GM13977 (cell line): ENCODE measurements around the gene SNX27.

Experiments used
- DNase-seq: peaks from one replicate; pipeline ENCODE4 v3.0.0; 2012; ENCODE audit warnings: low spot score
- CTCF ChIP-seq: IDR thresholded peaks from 2 replicates; pipeline ENCODE4 v1.5.1; 2012; ENCODE audit warnings: mild to moderate bottlenecking, control low read depth; ENCODE audit not compliant: insufficient read depth; ENCODE audit errors: extremely low read depth, missing control alignments
- in situ Hi-C: fragments of 300-500 bp; cut with MboI; formaldehyde crosslinking; loops from one replicate; pipeline ENCODE4 v1.12.0; 2022; ENCODE audit warnings: low sequenced_read_pairs, low pct_unique_long_range_greater_than_20kb, mixed read lengths, inconsistent platforms; ENCODE audit not compliant: unreplicated experiment

The SNX27 gene

DNA sequence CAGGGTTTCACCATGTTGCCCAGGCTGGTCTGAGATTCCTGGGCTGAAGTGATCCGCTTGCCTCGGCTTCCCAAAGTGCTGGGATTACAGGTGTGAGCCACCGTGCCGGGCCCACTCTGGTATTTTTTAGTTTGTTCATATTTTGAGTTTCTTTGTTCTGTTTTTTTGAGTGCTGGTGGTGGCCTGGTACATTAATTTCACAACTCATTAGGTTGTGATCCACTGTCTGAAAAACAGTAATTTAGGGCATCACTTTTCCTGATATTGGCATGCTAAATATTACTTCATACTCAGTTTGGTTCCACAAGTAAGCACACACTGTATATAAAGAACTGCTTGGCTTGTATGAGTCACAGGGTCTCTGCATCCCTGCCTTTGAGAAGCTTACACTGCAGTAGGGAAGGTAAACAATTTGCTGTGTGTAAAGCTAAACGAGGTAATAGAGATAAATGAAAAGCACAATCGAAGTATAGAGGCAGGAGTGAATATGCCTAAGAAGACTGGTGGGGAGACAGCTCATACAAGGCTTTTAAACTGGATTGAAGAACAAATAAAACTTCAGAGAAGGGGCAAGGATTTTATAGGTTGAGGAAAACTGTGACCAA is 7.7 kb downstream of the SNX27 start:
- in situ Hi-C loops, result no loop called here
- no peak for DNase-seq
- no peak for TF ChIP-seq CTCF

GRCh38 chr1:151620286-151620685 is 8.4 kb downstream of the SNX27 start:
- no peak for DNase-seq
- no peak for TF ChIP-seq CTCF
- in situ Hi-C loops, result no loop called here

DNA sequence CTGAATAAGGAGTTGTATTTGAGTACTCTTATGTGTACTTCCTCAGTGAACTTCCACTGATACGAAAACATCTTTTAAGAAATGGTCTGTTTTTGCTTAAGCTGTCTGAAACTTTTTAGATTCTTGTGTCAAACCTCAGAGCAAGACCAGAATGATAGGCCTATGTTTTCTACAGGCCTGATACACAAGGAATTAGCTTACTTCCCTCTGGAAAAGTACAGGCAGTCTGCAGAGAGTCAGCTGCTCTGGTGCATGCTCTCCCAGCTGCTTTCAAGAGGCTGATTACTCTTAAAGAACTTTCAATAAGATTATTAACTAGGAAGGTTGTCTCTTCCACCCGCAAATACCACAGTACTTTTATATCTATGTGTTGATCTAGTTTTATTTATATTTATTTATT is 9.5 kb downstream of the SNX27 start:
- in situ Hi-C loops, result no loop called here
- no peak for DNase-seq
- TF ChIP-seq CTCF, result no peak

DNA sequence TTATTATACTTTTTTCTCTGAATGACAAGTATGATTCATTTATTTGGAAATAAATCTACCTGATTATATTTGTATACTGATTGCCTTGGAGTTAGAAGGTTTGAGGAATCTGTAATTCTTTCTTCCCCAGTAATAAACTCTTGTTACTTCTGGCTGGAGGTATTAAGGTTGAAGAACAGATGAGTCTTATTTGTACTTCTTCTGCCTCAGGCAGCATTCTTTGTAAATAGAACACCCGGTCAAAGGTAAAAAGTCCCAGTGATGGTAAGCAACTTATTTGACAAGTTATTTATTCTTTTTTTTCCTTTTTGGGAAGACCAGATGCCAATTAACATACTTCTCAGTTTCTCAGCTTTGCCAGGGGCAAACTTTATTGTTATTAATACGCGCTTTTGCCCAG is 12.9 kb downstream of the SNX27 start:
- no peak for DNase-seq

DNA sequence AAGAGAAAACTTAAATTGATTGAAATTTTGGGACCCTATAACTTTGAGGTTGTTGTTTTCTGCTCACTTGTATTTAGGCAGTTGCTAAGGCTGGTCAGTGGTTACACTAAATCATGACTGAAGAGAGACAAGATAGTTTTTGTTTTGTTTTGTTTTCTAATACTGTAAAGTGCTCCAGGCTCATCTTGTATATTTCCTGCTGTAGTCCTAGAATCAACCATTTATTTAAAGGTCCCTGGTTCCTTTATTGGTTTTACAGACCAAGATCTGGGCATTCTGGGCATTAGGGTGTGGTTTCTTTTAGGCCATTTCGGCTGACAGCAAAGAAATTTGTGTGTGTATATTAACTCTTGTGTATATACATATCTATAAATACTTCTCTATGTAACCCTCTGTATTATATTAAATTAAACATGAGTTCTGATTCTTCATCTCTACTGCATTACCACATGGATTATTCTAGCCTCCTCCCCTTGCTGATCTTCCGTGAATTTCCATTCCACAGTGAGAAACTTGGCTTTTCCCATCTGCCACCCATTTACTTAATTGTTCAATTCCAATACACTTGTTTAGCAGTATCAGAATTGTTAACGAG is 15.0 kb downstream of the SNX27 start:
- no peak for TF ChIP-seq CTCF
- no peak for DNase-seq
- in situ Hi-C loops, result no loop called here

More for the DNA sequence above, 12.9 kb downstream of the SNX27 start:
- no peak for TF ChIP-seq CTCF
- in situ Hi-C loops, result no loop called here

- TF ChIP-seq CTCF, result no peak
- in situ Hi-C loops, result no loop called here
Observed at GRCh38 chr1:151629278-151629677, 17.4 kb downstream of the SNX27 start.

GRCh38 chr1:151635479-151636072 is 23.7 kb downstream of the SNX27 start:
- in situ Hi-C loops, result no loop called here
- DNase-seq, result peak; percentile 57
- TF ChIP-seq CTCF, result no peak

More at GRCh38 chr1:151629278-151629677, 17.4 kb downstream of the SNX27 start:
- DNase-seq, result no peak
